ENCODE measurements around the gene PAFAH1B1.
"Not testable (repeated sequence)": the region's sequence is repeated elsewhere in the genome, so short reads cannot be mapped to it uniquely, and the experiment has no call there.

PAFAH1B1 gene

DNA sequence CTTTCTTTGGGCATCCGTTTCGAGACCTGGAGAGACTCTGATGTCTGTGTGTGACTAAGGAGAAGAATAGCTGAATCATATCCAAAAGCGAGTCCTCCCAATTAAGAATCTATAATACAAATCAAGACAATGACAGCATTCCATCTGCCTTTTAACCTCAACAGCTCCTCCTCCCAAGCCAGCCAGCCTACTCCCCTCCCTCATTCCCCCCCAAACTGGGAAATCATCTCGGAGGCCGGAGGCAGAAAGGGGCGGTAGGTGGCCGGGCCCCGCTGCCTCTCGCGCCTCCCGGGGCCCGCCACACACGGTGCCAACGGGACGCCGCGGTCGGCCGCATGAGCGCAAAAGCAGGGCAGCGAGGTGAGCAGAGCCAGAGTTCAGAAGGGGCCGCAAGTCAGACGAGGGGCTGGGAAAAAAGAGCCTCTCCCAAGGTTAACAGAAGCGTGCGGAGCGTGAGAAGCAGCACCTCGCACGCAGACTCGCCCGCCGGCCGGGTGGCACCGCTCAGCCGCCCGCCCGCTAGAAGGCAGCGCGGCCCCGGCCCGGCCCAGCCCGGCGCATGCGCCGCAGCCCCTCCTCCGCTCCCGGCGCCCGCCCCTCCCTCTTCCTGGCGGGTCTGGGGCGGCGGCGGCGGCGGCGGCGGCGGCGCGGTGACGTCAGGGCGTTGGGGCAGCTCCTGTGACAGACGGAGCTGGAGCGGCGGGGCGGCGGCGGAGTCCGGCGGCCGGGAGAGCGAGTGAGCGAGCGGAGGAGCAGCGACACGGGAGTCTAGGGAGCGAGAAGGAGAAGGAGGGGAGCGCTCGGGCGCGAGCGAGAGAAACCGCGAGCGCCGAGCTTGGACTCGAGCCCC, at the start of gene PAFAH1B1:
Gene PAFAH1B1 (plus strand): TSS at position 684 of the 850 bp plus-strand sequence. CDS start 44,635 bp downstream, outside the sequence.
- H3K4me3 ChIP-seq (ENCODE audit: low read depth, low read length) = peak within 1 kb of the TSS; percentile 99
- DNase-seq (ENCODE audit: low read depth) = peak; percentile 96
- TF ChIP-seq, protein P1, sequence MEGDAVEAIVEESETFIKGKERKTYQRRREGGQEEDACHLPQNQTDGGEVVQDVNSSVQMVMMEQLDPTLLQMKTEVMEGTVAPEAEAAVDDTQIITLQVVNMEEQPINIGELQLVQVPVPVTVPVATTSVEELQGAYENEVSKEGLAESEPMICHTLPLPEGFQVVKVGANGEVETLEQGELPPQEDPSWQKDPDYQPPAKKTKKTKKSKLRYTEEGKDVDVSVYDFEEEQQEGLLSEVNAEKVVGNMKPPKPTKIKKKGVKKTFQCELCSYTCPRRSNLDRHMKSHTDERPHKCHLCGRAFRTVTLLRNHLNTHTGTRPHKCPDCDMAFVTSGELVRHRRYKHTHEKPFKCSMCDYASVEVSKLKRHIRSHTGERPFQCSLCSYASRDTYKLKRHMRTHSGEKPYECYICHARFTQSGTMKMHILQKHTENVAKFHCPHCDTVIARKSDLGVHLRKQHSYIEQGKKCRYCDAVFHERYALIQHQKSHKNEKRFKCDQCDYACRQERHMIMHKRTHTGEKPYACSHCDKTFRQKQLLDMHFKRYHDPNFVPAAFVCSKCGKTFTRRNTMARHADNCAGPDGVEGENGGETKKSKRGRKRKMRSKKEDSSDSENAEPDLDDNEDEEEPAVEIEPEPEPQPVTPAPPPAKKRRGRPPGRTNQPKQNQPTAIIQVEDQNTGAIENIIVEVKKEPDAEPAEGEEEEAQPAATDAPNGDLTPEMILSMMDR (IDR thresholded peaks at IDR 0.05; ENCODE audit: insufficient read depth, low read depth, low read length, missing control alignments) = peak; percentile 5

DNA sequence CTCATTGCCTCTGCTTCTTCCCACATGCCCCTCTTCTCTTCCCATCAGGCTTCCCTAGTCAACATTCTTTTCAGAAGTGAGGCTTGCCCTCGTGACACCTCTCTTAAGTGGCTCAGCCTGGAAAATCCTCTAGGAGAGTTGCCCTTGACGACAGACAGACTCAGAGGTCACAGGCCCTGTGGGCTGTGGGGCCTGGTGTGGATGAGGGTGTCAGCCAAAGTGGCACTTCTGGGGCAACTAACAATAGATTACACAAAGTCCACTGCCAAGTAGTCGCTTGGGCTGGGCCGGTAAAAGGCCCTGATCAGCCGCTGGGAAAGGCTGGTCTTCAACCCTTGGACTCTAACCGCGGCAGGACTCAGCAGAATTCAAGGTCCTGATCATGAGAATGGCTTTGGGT, 48.1 kb upstream of the PAFAH1B1 start:
- H3K4me3 ChIP-seq (ENCODE audit: low read depth, low read length) = no peak overlapping the region
- no peak for DNase-seq (ENCODE audit: low read depth)
- TF ChIP-seq, protein P1 (IDR thresholded peaks at IDR 0.05; ENCODE audit: insufficient read depth, low read depth, low read length, missing control alignments) = no peak

DNA sequence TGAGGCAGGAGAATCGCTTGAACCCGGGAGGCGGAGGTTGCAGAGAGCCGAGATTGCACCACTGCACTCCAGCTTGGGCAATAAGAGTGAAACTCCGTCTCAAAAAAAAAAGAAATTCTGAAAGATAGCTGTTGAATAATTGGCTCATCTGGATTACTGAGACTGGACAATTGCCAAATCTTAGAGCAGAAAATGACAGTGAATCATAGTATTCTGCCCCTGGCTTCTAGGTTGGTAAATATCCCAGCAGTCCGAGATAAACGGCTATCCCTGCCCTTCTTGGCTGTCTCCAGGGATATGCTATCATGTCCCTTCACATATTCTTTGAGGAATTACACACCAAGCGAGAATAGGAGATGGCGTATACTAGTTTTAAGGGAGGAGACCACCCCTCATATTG, 46.3 kb upstream of the PAFAH1B1 start:
- DNase-seq (ENCODE audit: low read depth) = no peak
- no peak overlapping the region for H3K4me3 ChIP-seq (ENCODE audit: low read depth, low read length)
- TF ChIP-seq, protein P1 (IDR thresholded peaks at IDR 0.05; ENCODE audit: insufficient read depth, low read depth, low read length, missing control alignments) = no peak

DNA sequence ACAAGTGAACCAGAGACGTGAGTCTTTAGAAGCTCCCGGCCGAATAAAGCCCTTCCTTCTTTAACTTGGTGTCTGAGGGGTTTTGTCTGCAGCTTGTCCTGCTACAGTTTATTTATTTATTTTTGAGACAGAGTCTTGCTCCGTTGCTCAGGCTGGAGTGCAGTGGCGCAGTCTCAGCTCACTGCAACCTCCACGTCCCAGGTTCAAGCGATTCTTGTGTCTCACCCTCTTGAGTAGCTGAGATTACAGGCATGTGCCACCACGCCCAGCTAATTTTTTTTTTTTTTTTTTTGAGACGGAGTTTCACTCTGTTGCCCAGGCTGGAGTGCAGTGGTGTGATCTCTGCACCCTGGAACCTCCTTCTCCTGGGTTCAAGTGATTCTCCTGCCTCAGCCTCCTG, 45.4 kb upstream of the PAFAH1B1 start:
- DNase-seq (ENCODE audit: low read depth); H3K4me3 ChIP-seq (ENCODE audit: low read depth, low read length): not testable (repeated sequence)

DNA sequence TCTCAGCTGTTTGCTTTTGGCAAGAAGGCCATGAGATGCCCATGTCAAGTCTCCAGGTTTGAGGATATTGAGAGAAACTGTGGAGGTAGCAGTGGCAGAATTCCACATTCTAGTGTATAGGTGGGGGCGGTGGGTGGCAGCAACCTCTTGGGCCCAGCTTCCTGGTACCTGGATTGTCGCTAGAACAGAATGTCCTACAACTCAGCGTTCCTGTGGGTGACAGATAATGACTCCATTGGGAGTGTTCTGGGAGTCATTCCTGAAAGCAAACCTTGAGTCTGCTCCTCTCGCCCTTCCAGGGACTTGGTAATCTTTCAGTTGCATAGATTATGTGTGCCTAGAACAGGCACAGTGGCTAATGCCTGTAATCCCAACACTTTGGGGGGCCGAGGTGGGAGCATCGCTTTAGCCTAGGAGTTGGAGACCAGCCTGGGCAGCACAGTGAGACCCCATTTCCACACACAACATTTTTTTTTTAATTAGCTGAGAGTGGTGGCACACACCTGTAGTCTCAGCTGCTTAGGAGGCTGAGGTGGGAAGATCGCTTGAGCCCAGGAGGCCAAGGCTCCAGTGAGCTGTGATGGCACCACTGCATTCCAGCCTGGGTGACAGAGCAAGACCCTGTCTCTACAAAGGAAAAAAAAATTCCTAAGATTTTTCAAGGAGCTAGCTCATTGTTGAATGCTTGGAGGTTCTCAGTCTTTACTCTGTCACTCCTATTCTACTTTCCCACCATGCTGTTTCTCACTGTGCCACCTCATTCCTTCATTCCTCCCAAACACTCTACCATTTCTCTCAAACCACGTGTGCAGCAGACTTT, 43.9 kb upstream of the PAFAH1B1 start:
- no peak for DNase-seq (ENCODE audit: low read depth)
- no peak overlapping the region for H3K4me3 ChIP-seq (ENCODE audit: low read depth, low read length)
- TF ChIP-seq, protein P1 (IDR thresholded peaks at IDR 0.05; ENCODE audit: insufficient read depth, low read depth, low read length, missing control alignments) = no peak

DNA sequence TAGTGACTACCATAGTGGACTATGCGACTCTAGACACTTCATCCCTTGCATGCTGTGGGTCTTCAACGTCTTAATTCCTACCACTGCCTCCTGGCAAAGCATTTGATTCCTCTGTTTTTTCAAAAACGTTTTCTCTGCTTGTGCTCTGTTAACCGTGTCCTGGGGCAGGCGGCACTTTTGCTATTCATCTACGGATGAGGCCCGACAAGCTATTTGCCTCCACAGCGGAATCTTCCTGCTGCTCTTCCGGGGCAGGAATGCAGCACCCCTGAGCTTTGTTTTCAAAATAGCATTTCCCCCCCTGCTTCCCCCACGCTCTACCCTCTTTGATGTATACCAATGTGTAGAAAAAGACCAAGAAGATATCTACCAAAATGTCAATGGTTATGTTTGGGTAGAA, 42.0 kb upstream of the PAFAH1B1 start:
- no peak overlapping the region for H3K4me3 ChIP-seq (ENCODE audit: low read depth, low read length)
- TF ChIP-seq, protein P1 (IDR thresholded peaks at IDR 0.05; ENCODE audit: insufficient read depth, low read depth, low read length, missing control alignments) = no peak
- no peak for DNase-seq (ENCODE audit: low read depth)

DNA sequence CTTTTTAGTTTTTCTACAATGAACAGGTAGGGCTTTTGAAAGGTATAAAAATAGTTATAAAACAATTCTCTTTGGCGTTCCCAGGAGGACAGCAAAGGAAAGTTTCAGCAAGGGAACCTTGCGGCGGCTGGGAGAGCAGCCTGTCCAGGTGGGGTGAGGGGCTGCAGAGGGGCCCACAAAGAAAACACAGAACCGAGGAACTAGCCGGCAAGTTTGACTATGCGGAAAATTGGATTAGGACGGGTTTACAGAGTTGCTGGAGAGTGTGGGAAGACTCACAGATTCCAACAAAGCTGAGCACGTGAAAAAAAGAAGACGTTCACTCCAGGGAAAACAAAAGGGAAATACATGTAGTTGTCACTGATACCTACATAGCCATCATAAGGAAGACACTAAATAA, 41.5 kb upstream of the PAFAH1B1 start:
- TF ChIP-seq, protein P1 (IDR thresholded peaks at IDR 0.05; ENCODE audit: insufficient read depth, low read depth, low read length, missing control alignments) = no peak
- DNase-seq (ENCODE audit: low read depth) = no peak
- no peak overlapping the region for H3K4me3 ChIP-seq (ENCODE audit: low read depth, low read length)

Data from GM12865 (cell line).